H1 (cell line): ENCODE results near the gene FAM76A. TPM values are rescaled to one million over a fixed set of nuclear protein-coding genes. Genes with fewer than 3 reads are reported as not detected.

ENCODE experiments used
- CTCF ChIA-PET: fragments of 300-600 bp; sonication (Branson Sonifier 250); formaldehyde crosslinking; loops from one replicate; lab custom pipeline; 2021; ENCODE audit not compliant: partially characterized antibody; lab: Charles Lee
- POLR2A ChIA-PET: fragments of 300-600 bp; sonication (Branson Sonifier 250); formaldehyde crosslinking; loops from one replicate; lab custom pipeline; 2021; ENCODE audit warnings: inconsistent platforms; ENCODE audit not compliant: partially characterized antibody; lab: Charles Lee
- DNase-seq, 2 experiments: peaks; one replicate each; pipeline versions ENCODE4 v3.0.0 to v3.0.0-alpha.2; 2010 to 2022; ENCODE audit warnings: low spot score in 2 of 2, low read depth in 1 of 2, mixed read lengths in 1 of 2
- FAIRE-seq: peaks from 2 replicates; lab custom pipeline; 2011; peaks lifted over from hg19 to GRCh38; lab: Jason Lieb, UNC
- H2AFZ ChIP-seq: 2 replicates; pipeline ENCODE4 v1.8.1; 2012; ENCODE audit warnings: low read length, inconsistent platforms
- H2AK5ac ChIP-seq: 2 replicates; pipeline ENCODE4 v1.6.1; 2013; ENCODE audit warnings: low read depth, low read length
- H2BK120ac ChIP-seq: replicated peaks from 2 replicates; pipeline ENCODE3; 2013; ENCODE audit warnings: low read depth, low read length, inconsistent platforms
- H2BK12ac ChIP-seq: 2 replicates; pipeline ENCODE4 v1.6.1; 2013; ENCODE audit warnings: low read depth, low read length
- H2BK15ac ChIP-seq: 2 replicates; pipeline ENCODE4 v1.6.1; 2013; ENCODE audit warnings: low read length
- H2BK20ac ChIP-seq: 2 replicates; pipeline ENCODE4 v1.6.1; 2013; ENCODE audit warnings: low read length
- H2BK5ac ChIP-seq: 2 replicates; pipeline ENCODE4 v1.6.1; 2013; ENCODE audit warnings: low read depth, low read length
- H3K14ac ChIP-seq: 2 replicates; pipeline ENCODE4 v1.6.1; 2013; ENCODE audit warnings: inconsistent platforms; ENCODE audit not compliant: insufficient read length
- H3K18ac ChIP-seq: 2 replicates; pipeline ENCODE4 v1.6.1; 2013; ENCODE audit warnings: low read length; ENCODE audit errors: extremely low read depth
- H3K23ac ChIP-seq: 2 replicates; pipeline ENCODE4 v1.6.1; 2013; ENCODE audit warnings: inconsistent platforms; ENCODE audit not compliant: insufficient read length
- H3K23me2 ChIP-seq: 2 replicates; pipeline ENCODE4 v1.6.1; 2013; ENCODE audit warnings: low read depth, low read length
- H3K27ac ChIP-seq: 2 replicates; pipeline ENCODE4 v1.6.1; 2011; ENCODE audit warnings: low read depth, low read length, inconsistent platforms
- H3K27me3 ChIP-seq, 4 experiments: replicated peaks in 1 of 4; 1 replicate in 1 of 4; 2 replicates in 3 of 4; pipeline versions ENCODE4 v1.6.1 to v1.8.1; 2011 to 2013; ENCODE audit warnings: low read length in 3 of 4, mild to moderate bottlenecking in 3 of 4, inconsistent platforms in 2 of 4, mixed read lengths in 2 of 4, moderate library complexity in 1 of 4; ENCODE audit not compliant: control insufficient read depth in 3 of 4, insufficient read depth in 3 of 4; ENCODE audit errors: extremely low read depth in 1 of 4
- H3K36me3 ChIP-seq, 4 experiments: 2 replicates each; pipeline versions ENCODE4 v1.6.1 to v1.8.1; 2011 to 2013; ENCODE audit warnings: mild to moderate bottlenecking in 4 of 4, low read length in 3 of 4, moderate library complexity in 2 of 4, control low read depth in 1 of 4, inconsistent platforms in 1 of 4; ENCODE audit not compliant: insufficient read depth in 4 of 4, control insufficient read depth in 2 of 4
- H3K4ac ChIP-seq: replicated peaks from 2 replicates; pipeline ENCODE3; 2013; ENCODE audit warnings: low read length, low read depth, mixed read lengths, inconsistent platforms; ENCODE audit not compliant: insufficient read length
- H3K4me1 ChIP-seq, 4 experiments: replicated peaks in 1 of 4; 1 replicate in 1 of 4; 2 replicates in 3 of 4; pipeline versions ENCODE4 v1.6.1 to v1.8.1; 2011 to 2013; ENCODE audit warnings: low read length in 3 of 4, inconsistent platforms in 2 of 4, mixed read lengths in 1 of 4; ENCODE audit not compliant: insufficient read depth in 4 of 4, control insufficient read depth in 3 of 4
- H3K4me2 ChIP-seq, 2 experiments: 2 replicates each; pipeline versions ENCODE4 v1.6.1 to v1.8.1; 2011 to 2013; ENCODE audit warnings: low read depth in 2 of 2, low read length in 2 of 2, control low read depth in 1 of 2, inconsistent platforms in 1 of 2, mild to moderate bottlenecking in 1 of 2; ENCODE audit not compliant: insufficient read depth in 1 of 2
- H3K4me3 ChIP-seq, 4 experiments: fragments of 200-600, 300-600 bp in 1 of 4; sonication (generic), shearing (Covaris generic), sonication (Bioruptor Twin) in 1 of 4; 2 replicates each; pipeline versions ENCODE4 v1.5.1 to v1.8.1; 2011 to 2016; ENCODE audit warnings: low read length in 4 of 4, low read depth in 3 of 4, control low read depth in 2 of 4, inconsistent platforms in 2 of 4, mild to moderate bottlenecking in 2 of 4, mixed read lengths in 1 of 4, moderate library complexity in 1 of 4; ENCODE audit not compliant: insufficient read depth in 2 of 4; ENCODE audit errors: extremely low read depth in 1 of 4
- H3K56ac ChIP-seq: replicated peaks from 2 replicates; pipeline ENCODE3; 2013; ENCODE audit warnings: low read depth, mild to moderate bottlenecking, mixed read lengths, low read length, inconsistent platforms; ENCODE audit not compliant: insufficient read length
- H3K79me1 ChIP-seq: 2 replicates; pipeline ENCODE4 v1.6.1; 2013; ENCODE audit warnings: low read depth, low read length, control low read depth
- H3K79me2 ChIP-seq, 2 experiments: 2 replicates each; pipeline versions ENCODE4 v1.6.1 to v1.8.1; 2012 to 2013; ENCODE audit warnings: low read length in 2 of 2, mild to moderate bottlenecking in 2 of 2, inconsistent platforms in 1 of 2; ENCODE audit not compliant: insufficient read depth in 2 of 2, control insufficient read depth in 1 of 2
- H3K9ac ChIP-seq, 4 experiments: replicated peaks in 1 of 4; 1 replicate in 1 of 4; 2 replicates in 3 of 4; pipeline versions ENCODE4 v1.6.1 to v1.8.1; 2011 to 2013; ENCODE audit warnings: low read depth in 3 of 4, low read length in 3 of 4, control low read depth in 2 of 4, mild to moderate bottlenecking in 2 of 4, moderate library complexity in 2 of 4, inconsistent platforms in 1 of 4; ENCODE audit errors: extremely low read depth in 1 of 4
- H3K9me3 ChIP-seq, 2 experiments: 2 replicates each; pipeline versions ENCODE4 v1.6.1 to v1.8.1; 2012 to 2013; ENCODE audit warnings: mild to moderate bottlenecking in 2 of 2, moderate library complexity in 2 of 2, control low read depth in 1 of 2, inconsistent platforms in 1 of 2, low read depth in 1 of 2, low read length in 1 of 2, mixed read lengths in 1 of 2; ENCODE audit not compliant: insufficient read depth in 2 of 2
- H4K20me1 ChIP-seq, 2 experiments: replicated peaks in 1 of 2; 2 replicates each; pipeline versions ENCODE3 to v1.8.1; 2011 to 2013; ENCODE audit warnings: inconsistent platforms in 2 of 2, low read length in 2 of 2, mild to moderate bottlenecking in 1 of 2; ENCODE audit not compliant: insufficient read depth in 2 of 2, control insufficient read depth in 1 of 2
- H4K5ac ChIP-seq: 2 replicates; pipeline ENCODE4 v1.6.1; 2013; ENCODE audit warnings: low read length, low read depth, mixed read lengths, inconsistent platforms; ENCODE audit not compliant: insufficient read length
- H4K8ac ChIP-seq: 2 replicates; pipeline ENCODE4 v1.8.0; 2013; ENCODE audit warnings: mild to moderate bottlenecking, moderate library complexity, low read length, inconsistent platforms; ENCODE audit not compliant: insufficient read depth; ENCODE audit errors: extremely low read depth
- H4K91ac ChIP-seq: replicated peaks from 2 replicates; pipeline ENCODE3; 2013; ENCODE audit warnings: low read length, mixed read lengths, inconsistent platforms; ENCODE audit not compliant: insufficient read length
- ASH2L ChIP-seq: fragments of 200-600, 300-600 bp; sonication (generic); IDR thresholded peaks from one replicate; pipeline ENCODE4 v1.7.1; 2017; ENCODE audit warnings: low read length
- BRCA1 ChIP-seq: IDR thresholded peaks from 2 replicates; pipeline ENCODE4 v1.6.1; 2012; ENCODE audit warnings: low read depth, low read length, improper control_type of control experiment
- CEBPB ChIP-seq: IDR thresholded peaks from 2 replicates; pipeline ENCODE4 v1.6.1; 2012; ENCODE audit warnings: low read depth, low read length
- HDAC2 ChIP-seq, 2 experiments: fragments of 300-600 bp in 1 of 2; sonication (generic) in 1 of 2; IDR thresholded peaks; 2 replicates each; pipeline ENCODE4 v1.6.1; 2011 to 2012; ENCODE audit warnings: low read depth in 2 of 2, low read length in 2 of 2, mild to moderate bottlenecking in 2 of 2, moderate library complexity in 2 of 2, borderline replicate concordance in 1 of 2, inconsistent platforms in 1 of 2
- JUND ChIP-seq: IDR thresholded peaks from 2 replicates; pipeline ENCODE4 v1.6.1; 2011; ENCODE audit warnings: mild to moderate bottlenecking, improper control_type of control experiment, low read length
- NRF1 ChIP-seq: IDR thresholded peaks from 2 replicates; pipeline ENCODE4 v1.6.1; 2011; ENCODE audit warnings: mild to moderate bottlenecking, low read depth, low read length, improper control_type of control experiment
- POLR2AphosphoS5 ChIP-seq: IDR thresholded peaks from 2 replicates; pipeline ENCODE4 v1.6.1; 2011; ENCODE audit warnings: low read depth, low read length
- SAP30 ChIP-seq: fragments of 300-600 bp; sonication (generic); IDR thresholded peaks from 2 replicates; pipeline ENCODE4 v1.7.1; 2012; ENCODE audit warnings: low read length, moderate library complexity, mild to moderate bottlenecking, inconsistent platforms; ENCODE audit not compliant: insufficient read depth, insufficient replicate concordance
- WGBS, 2 experiments: shearing (Covaris generic) in 1 of 2; methylation state at CpG; one replicate each; pipeline versions ENCODE4 v1.1.6 to v1.1.7; 2013 to 2015; ENCODE audit warnings: low lambda C conversion rate in 2 of 2, mixed read lengths in 2 of 2, inconsistent platforms in 1 of 2, low coverage in 1 of 2, missing lambda C conversion rate in 1 of 2; ENCODE audit not compliant: insufficient replicate concordance in 2 of 2, insufficient coverage in 1 of 2, insufficient read length in 1 of 2; ENCODE audit errors: extremely low coverage in 1 of 2, missing lambda C conversion rate in 1 of 2; 5-methylcytosine and 5-hydroxymethylcytosine counted together
- polyA plus RNA-seq, 7 experiments: library from polyadenylated mRNA; depleted of rRNA in 3 of 7; stranded (reverse) in 5 of 7; unstranded in 2 of 7; fragments of >200 nt in 5 of 7; fragments of 200-250 nt in 2 of 7; gene quantifications; 1 replicate in 5 of 7; 2 replicates in 1 of 7; 4 replicates in 1 of 7; pipeline versions ENCODE4 v1.2.1 to v1.2.3, GENCODE V29; 2011 to 2013; ENCODE audit warnings: missing spikeins in 2 of 7, mixed read lengths in 2 of 7
- total RNA-seq: library from RNA; stranded (reverse); fragmentation: NEBNext Ultra II Directional; extraction: Animal tissue kit (Norgen Biotek cat#: 25700); gene quantifications from 2 replicates; pipeline ENCODE4 v1.2.1, GENCODE V29; 2021
- TF ChIP-seq, protein P1 (sequence below): IDR thresholded peaks from 2 replicates; pipeline ENCODE4 v1.6.1; 2012; ENCODE audit warnings: inconsistent platforms
- TF ChIP-seq, protein P2 (sequence below): IDR thresholded peaks from 2 replicates; pipeline ENCODE4 v1.6.1; 2012; ENCODE audit warnings: inconsistent platforms

FAM76A gene
- total and polyA plus RNA-seq, 2 of the 8 experiments (the other 6 are each of a cell fraction or from before 2014, with no cell fraction given) = 3.4 to 16.2 TPM

DNA sequence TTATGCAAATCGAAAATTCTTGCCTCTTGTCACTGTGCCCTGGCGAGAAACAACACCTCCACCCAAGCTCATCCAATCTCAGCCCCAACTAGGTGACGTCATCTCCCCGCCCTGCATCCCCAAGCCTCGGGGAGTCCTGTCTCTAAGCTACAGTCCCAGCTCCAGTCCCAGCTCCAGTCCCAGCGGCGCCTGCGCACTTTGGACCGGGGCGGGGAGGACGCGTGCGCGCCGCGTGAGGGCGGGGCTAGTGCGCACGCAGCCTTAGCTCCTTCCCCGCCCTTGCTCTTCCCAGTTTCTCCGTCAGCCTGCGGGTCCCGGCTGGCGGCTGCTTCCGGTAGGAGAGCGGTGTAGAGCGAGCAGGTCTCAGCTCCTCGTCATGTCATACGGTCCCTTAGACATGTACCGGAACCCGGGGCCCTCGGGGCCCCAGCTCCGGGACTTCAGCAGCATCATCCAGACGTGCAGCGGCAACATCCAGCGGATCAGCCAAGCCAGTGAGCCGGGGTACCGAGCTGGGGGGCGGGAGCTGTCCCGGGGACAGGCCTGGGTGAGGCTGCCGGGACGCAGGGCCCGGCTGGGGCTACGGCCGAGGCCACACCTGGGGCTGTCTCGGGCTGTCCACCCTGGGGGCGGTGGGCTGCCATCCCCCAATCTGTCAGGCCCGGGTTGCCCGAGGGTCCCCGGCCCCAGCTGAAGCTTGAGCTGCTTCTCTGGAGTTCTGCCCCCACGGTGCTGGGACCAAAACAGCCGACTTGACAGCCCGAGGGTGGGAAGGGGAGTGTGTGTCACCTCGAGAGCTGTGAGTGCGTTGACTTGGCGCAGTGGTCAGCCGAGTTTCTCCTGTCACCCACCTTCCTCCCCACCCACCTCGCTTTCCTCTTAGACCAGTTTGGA, 47.4 kb downstream of the FAM76A start, which contains the start of gene STX12:
Gene STX12 (plus strand): TSS at position 288 of the 894 bp plus-strand sequence. CDS start 89 bp downstream, at position 377.
- DNase-seq = peak; percentile 96 to 97
- Histone ChIP-seq H2BK120ac (no peak within 1 kb of the TSS), H3K4ac (no peak within 1 kb of the TSS), H2BK5ac (no peak within 1 kb of the TSS), H3K4me2 (peak within 1 kb of the TSS; percentile 91 to 93), H3K27ac (no peak within 1 kb of the TSS), H3K9ac (peak within 1 kb of the TSS; percentile 51 to 76 (median 60)), H4K91ac (no peak within 1 kb of the TSS), H2BK20ac (no peak within 1 kb of the TSS), H3K9me3 (no peaks in the 10 kb centered on the region), H3K4me1 (peaks cover 0 to 2% (median 0%) of the 10 kb centered on the region in 4 experiments; a peak in 2 of 7 replicates), H3K18ac (no peak within 1 kb of the TSS; the same call in 1 of the 2 replicates), H2BK15ac (no peak within 1 kb of the TSS), H3K4me3 (peak within 1 kb of the TSS; percentile 71 to 95 (median 89)), H2AFZ (peak within 1 kb of the TSS; percentile 78), H3K36me3 (no peaks in the 10 kb centered on the region), H3K23ac (no peak within 1 kb of the TSS), H3K56ac (no peak within 1 kb of the TSS), H4K20me1 (no peaks in the 10 kb centered on the region), H3K23me2 (peaks cover 7% of the 10 kb centered on the region; the same call in 1 of the 2 replicates), H2AK5ac (no peak within 1 kb of the TSS), H4K5ac (no peak within 1 kb of the TSS), H4K8ac (peak within 1 kb of the TSS; percentile 6; the same call in 1 of the 2 replicates), H3K79me1 (no peaks in the 10 kb centered on the region), H3K79me2 (peaks cover 0 to 13% of the 10 kb centered on the region in 2 experiments; a peak in 1 of 4 replicates), H2BK12ac (no peak within 1 kb of the TSS), H3K14ac (no peak within 1 kb of the TSS), H3K27me3 (no peaks in the 10 kb centered on the region)
- ChIA-PET CTCF (interaction anchor here (0.5 to 1.4 kb wide), 9 partner anchors 10 to 370 kb away, joined by 3 to 7 read pairs (median 3); partner anchors contain the start of genes FAM76A and XKR8), POLR2A (interaction anchor here (0.7 to 4.3 kb wide), 8 partner anchors 9 to 78 kb away, joined by 3 to 23 read pairs (median 4); partner anchors contain the start of genes FAM76A and PPP1R8)
- 2% methylated on average over 49 of the region's 58 CpGs; no CpG with 5 or more reads in 1 of the 2 experiments for WGBS, 2 experiments
- no peak for FAIRE-seq
- TF ChIP-seq SAP30 (peak; percentile 38), ASH2L (no peak), HDAC2 (IDR thresholded peaks at IDR 0.05; ENCODE audit: borderline replicate concordance in 1 of 2, low read depth in 2 of 2, low read length in 2 of 2) (peak in 1 of 2 experiments; percentile 65; a peak in 1 of 4 replicates), POLR2AphosphoS5 (peak; percentile 63), NRF1 (peak; percentile 85), JUND (peak; percentile 100), BRCA1 (no peak), CEBPB (peak; percentile 26; the same call in 1 of the 2 replicates)
- TF ChIP-seq, protein P1, sequence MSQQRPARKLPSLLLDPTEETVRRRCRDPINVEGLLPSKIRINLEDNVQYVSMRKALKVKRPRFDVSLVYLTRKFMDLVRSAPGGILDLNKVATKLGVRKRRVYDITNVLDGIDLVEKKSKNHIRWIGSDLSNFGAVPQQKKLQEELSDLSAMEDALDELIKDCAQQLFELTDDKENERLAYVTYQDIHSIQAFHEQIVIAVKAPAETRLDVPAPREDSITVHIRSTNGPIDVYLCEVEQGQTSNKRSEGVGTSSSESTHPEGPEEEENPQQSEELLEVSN = no peak
- TF ChIP-seq, protein P2, sequence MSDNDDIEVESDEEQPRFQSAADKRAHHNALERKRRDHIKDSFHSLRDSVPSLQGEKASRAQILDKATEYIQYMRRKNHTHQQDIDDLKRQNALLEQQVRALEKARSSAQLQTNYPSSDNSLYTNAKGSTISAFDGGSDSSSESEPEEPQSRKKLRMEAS = peak; percentile 59; the same call in 1 of the 2 replicates
